T1000 (cell line): ENCODE results near the gene OTOF.

ENCODE experiments used
- DNase-seq: peaks from one replicate; lab custom pipeline; 2025; ENCODE audit warnings: mixed read lengths; lab: John Stamatoyannopoulos, UW

The OTOF gene

GRCh38 chr2:26465981-26466471 is 11.9 kb downstream of the OTOF start:
- no peak for DNase-seq

- no peak for DNase-seq
These were observed 12.5 kb downstream of the OTOF start for GRCh38 chr2:26465266-26465925.

GRCh38 chr2:26464390-26465265 is 13.3 kb downstream of the OTOF start:
- DNase-seq = no peak

DNA sequence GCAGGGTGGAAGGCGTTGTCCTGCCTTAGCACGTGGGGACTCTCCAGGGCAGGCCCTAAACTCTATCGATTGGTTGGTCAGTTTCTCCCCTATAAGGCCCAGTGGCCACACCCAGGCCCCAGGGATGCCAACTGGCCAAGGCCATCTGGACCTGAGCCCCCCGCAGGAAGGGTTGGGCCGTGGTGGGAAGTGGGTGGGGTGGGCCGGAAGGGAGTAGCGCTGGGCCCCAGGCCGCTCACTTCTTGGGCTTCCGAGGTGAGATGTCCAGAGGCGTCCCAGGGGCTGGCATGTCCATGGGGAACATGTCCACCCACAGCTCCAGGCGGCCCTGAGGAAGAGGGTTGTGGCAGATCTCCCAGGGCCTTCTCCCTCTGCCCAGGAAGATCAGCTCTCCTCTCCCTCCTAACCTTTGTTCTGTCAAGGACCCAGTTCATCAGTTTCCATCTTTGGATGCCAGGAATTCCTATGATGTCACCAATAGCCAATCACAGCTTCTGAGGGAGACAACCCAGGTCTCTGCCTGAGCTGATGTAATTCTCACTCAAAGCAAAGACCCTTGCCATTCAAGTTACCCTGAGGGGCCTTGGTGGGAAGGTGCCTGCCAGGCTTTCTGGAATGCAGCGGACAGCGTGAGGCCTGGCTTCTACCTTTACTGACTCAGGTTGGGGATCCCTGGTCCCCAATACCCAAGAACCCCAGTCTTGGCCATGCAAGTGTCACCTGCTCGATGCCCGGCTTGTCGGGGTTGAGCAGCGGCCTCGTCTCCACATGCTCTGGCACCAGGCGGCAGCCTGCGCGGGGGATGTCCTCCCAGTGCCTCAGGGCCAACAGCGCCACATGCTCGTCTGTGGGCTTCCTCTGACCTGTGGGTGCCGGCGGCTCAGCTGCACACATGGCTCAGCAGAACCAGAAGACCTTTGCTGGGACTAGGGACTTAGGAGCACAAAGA is 14.4 kb downstream of the OTOF start:
- DNase-seq = no peak

- no peak for DNase-seq
These were observed 15.2 kb downstream of the OTOF start for GRCh38 chr2:26462511-26463243.

DNA sequence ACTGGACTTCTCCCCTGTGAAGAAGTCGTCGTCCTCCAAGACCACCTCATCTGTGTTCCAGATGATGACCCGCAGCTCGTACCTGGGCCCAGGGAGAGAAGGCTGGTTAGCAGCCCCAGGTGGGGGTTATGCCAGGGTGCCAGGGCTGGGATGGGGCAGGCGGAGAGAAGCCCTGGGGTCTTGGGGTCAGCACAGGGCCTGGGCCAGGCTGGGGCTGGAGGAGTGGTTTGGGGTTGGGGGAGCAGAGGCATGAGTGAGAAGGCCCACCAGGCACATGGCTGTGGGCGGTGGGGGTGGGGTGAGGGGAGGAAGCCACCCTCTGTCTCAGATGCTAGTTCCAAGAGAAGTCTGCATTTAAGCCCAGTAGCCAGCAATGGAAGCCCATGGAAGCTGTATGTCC is 15.8 kb downstream of the OTOF start:
- DNase-seq = no peak

GRCh38 chr2:26461601-26462023 is 16.3 kb downstream of the OTOF start:
- no peak for DNase-seq

- no peak for DNase-seq
These were observed 17.3 kb downstream of the OTOF start for GRCh38 chr2:26460613-26461031.

- DNase-seq = no peak
These were observed 17.8 kb downstream of the OTOF start for GRCh38 chr2:26459991-26460612.

DNA sequence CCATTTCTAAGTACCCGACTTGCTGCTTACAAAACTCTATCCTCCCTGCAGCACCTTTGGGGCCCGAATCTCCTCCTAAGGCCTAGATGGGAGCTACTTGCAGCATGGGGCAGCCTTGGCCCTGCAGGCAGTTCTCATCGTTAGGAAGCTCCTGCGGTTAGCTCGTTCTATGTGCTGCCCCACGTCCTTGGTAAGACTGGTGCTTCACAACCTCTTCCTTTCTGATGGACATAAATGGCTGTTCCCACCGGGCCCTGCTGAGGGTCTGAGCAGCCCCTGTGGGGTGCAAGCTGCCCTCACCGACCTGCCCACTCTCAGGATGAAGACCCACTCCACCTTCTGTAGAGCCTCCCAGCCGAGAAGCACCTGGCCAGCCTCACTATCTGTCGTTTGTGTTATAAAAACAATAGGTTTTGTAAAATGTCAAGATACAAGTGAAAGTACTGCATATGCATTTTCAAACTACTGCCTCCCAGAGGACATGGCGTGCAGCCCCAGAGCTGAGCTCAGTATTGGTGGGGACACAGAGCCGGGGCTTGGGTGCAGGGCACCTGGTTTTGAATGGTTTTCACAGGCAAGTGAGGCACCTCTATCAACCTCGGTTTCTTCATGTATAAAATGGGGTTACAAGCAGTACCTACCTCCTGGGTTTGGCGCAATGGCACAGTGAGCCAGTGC is 19.4 kb downstream of the OTOF start:
- DNase-seq = no peak

DNA sequence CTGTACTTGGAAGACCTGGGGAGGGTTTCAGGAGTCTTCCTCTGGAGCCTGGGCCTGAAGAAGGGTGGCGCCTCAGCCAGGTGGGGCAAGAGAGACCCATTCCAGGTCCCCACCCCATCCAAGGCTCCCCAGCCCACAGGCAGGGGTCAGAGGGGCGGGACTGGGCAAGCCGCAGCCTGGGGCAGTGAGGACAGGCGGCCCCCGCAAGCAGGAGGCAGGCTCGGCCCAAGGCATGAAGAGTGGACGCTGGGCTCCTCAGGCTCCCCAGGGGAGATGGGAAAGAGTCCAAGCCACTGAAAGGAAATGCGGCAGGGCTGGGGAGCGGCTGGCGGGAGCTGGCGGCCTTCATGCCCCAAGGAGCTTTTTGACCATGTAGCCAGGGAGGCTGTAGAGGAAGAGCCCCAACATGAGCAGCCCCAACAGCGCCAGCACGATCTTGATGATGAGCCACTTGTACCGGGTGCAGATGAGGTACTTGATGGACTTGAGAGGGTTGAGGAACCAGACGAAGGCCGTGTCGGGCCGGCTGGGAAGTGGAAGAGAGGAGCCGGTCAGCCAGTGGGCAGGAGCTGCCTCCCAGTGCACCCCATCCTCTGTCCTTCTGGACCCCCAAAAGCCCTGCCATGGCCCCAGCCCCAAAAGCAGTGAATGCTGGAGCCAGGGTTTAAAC is 20.1 kb downstream of the OTOF start:
- DNase-seq = no peak

GRCh38 chr2:26457251-26457666 is 20.7 kb downstream of the OTOF start:
- DNase-seq = no peak

DNA sequence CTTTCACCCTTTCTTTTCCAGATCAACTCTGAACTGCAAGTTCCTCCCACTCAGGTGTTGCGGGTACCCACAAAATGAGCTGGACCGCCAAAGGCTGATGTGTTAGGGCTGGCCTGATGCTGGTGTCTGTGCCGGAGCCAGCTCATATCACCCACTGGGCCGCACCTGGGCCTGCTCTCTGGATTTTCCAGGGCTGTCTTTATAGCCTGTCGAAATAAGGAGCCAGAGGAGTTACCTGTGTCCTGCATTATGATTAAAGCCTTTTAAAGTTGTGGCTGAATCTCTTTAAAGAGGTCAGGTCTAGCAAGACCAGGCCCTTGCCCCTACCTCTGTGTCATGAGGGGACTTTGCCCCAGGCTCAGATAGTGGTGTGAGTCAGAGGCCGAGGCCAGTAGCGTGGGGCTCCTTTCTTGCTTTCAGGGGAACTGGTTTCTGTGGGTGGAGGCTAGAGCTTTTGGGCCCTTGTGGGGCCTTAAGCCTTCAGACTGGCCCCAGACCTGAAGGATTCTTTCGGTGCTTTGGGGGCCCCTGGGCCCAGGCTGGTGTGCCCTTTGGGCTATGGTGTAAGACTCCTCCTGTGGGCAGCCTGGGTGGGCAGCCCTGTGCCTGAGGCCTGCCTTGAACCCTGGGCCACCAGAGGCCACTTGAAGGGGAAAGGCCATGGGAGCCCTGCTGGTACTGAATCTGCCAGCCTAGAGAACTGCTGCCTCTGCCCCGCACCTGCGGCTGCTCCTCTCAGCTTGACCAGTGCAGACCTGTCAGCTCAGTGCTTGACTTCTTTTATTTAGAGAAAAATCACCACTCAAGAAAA is 21.3 kb downstream of the OTOF start:
- no peak for DNase-seq

DNA sequence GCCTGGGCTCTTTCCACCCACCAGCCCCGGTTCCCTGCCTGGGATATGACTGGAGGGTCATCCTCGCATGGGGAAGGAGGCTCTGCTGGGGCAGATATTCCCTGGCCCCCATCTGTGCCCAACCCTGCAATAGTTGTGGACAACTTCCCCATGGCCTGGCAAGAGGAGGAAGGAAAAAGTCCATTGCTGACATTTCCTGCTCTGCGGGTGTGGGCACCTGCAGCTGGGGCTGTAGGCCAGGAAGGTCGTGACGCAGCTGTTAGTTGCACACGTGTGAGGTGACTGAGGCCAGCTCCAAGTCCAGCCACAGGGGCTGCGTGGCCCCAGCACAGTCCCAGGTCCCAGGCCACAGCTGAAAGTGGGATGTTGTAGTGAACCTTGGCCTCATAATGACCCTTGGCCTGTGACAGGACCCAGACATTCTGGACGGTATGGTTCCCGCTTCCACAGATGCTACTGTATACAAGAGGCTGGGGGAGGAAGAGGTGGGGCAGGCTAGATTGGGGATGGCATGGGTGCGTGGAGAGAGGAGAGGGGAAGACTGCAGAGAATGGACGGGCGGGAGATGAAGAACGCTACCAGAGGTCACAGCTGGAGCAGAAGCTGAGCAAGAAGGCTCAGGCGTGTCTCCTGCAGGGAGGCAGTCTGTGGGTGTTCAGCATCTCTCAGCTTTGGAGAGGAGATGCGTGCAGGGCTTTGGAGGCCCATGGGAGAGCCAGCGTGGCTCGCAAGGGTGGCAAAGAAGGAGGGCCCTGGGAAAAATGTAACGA is 22.1 kb downstream of the OTOF start:
- DNase-seq = no peak

DNA sequence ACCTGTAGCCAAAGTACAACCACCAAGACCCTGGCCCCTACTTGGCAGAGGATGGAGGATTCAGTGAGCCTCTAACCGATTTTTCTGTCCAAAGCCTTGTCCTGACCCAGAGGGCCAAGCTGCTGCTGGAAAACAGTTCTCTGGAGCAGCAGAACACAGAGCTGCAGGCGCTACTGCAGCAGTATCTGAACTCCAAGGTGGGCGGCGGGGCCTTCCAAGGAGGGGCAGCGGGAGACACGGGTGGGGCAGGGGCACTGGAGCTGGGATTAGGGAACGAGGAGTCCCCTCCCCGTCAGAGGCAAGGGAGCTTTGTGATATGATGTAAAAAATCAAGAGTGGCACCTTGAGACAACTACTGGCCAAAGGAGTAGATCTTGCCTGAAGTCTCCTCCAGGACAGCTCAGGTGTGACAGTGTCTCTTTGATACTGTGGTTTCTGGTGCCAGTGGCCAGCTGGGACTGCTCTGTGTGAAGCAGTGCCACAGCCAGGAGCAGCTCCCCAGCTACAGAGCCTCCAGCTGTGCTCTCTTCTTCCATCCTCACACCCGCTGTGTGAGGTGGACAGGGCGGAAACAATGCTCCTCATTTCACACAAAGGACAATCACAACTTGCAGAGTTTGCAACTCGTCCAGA is 22.8 kb downstream of the OTOF start:
- no peak for DNase-seq

DNA sequence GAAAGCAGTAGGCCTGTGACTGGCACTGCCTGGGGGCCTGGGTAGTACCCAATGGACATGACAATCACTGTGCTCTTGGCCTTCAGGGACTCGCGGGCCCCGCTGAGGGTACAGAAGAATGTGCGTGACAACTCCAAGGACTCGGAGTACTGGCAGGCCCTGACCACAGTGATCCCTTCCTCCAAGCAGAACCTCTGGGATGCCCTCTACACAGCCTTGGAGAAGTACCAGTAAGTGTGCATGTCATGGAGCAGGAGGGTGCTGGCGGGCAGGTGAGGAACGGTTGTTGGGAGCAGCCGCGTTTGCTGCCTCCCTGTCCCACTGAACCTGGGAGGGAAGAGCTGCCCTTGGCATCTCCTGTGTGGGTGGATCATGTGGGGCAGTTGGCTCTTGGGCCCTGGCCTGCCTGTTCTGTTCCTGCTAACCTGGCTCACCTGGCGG is 23.3 kb downstream of the OTOF start:
- DNase-seq = no peak
